SK-N-MC (cell line): Measurements from ENCODE around the gene RNF213.

ENCODE experiments used
- EZH2 ChIP-seq: fragments of 200-600 bp; sonication (generic); IDR thresholded peaks from one replicate; pipeline ENCODE4 v1.6.1; 2017; ENCODE audit warnings: antibody characterized with exemption
- POLR2AphosphoS5 ChIP-seq: IDR thresholded peaks from 2 replicates; pipeline ENCODE4 v1.6.1; 2012; ENCODE audit warnings: mild to moderate bottlenecking, low read depth, low read length, borderline replicate concordance

DNA sequence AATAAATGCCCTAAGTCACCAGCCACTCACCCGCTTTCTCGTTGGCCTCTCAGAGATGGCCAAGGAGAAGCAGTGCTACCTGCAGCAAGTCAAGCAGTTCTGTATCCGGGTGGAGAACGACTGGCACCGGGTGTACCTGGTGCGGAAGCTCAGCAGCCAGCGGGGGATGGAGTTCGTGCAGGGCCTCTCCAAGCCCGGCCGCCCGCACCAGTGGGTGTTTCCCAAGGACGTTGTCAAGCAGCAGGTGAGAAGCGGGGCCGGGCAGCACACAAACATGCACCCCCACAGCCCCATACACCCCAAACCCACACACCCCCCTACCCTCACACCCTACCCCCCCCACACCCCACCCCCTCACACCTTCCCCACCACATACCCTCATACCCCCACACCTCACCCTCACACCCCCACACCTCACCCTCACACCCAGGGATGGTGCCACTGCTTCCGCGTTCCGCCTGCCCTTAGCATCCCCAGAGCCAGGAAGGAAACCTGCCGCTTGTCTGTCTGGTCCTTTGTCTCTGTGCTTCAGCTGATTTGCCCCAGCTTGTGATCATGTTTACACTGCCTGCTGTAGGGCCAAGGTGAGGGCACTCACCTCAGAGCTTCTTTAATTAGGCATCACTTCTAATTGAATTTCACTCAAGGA is 112.4 kb downstream of the RNF213 start:
- TF ChIP-seq POLR2AphosphoS5 = no peak
- TF ChIP-seq EZH2 = no peak
